HFFc6 (cell line): ENCODE data around the gene NARS2. TPM values are rescaled to one million over a fixed set of nuclear protein-coding genes. Genes with fewer than 3 reads are reported as not detected.
"Not testable (repeated sequence)": the region's sequence is repeated elsewhere in the genome, so short reads cannot be mapped to it uniquely, and the experiment has no call there.

Experiments used
- DNase-seq: peaks from one replicate; pipeline ENCODE4 v3.0.0-alpha.2; 2018
- H3K27ac Mint-ChIP-seq: 2 replicates; pipeline ENCODE4 v1.8.0; 2020; ENCODE audit warnings: mild to moderate bottlenecking, mixed read lengths
- H3K27me3 Mint-ChIP-seq: 2 replicates; pipeline ENCODE4 v1.8.0; 2021; ENCODE audit warnings: mild to moderate bottlenecking, moderate library complexity, mixed read lengths; ENCODE audit not compliant: insufficient read depth
- H3K36me3 Mint-ChIP-seq: 2 replicates; pipeline ENCODE4 v1.8.0; 2021; ENCODE audit warnings: low read depth, mixed read lengths
- H3K4me1 Mint-ChIP-seq: 2 replicates; pipeline ENCODE4 v1.8.0; 2020; ENCODE audit warnings: low read depth, mixed read lengths
- H3K4me3 Mint-ChIP-seq: 2 replicates; pipeline ENCODE4 v1.8.0; 2020; ENCODE audit warnings: mild to moderate bottlenecking, moderate library complexity, mixed read lengths
- H3K9me3 Mint-ChIP-seq: 2 replicates; pipeline ENCODE4 v1.8.0; 2020; ENCODE audit warnings: mild to moderate bottlenecking, mixed read lengths
- total RNA-seq, 6 experiments: library from RNA; stranded (reverse); fragmentation: NEBNext Ultra II Directional; extraction: Animal tissue kit (Norgen Biotek cat#: 25700); gene quantifications; 2 replicates in 1 of 6; 3 replicates in 5 of 6; pipeline ENCODE4 v1.2.3, GENCODE V29; 2021
- TF ChIP-seq, protein P1 (sequence below): fragments of 200-600 bp; sonication (generic); IDR thresholded peaks from 2 replicates; pipeline ENCODE4 v1.5.0; 2021; ENCODE audit warnings: antibody characterized with exemption, mild to moderate bottlenecking

The NARS2 gene
- total RNA-seq, 6 experiments from 2014 or later: 8.7 to 11.6 (median 10.3) TPM

DNA sequence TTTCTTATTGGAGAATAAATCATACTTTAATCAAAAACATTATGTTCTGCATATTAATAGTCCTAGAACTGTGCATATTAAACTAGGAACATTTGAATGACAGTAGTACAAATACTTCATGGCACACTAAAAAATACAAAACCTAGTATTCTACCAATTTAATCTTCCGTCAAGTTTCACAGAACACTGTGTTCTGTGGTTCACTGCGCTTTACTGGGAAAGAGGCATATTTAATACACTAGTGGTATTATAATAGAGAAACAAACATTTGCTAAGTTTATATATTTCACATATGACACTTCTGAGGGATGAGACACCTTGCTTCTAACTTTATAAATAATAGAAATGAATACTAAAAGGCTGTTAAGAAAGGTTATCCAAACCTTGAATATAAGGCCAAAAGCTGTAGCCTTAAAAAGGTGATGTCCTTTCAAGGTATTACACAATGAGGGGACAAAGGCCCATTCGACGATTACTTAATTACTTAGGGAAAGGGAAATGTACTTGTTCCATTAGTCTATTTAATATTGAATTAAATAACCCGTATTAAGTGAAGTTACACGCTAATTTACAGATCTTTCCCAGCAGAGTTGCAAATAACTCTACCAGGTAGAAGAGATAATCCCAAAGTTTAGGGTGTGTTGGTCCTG, 48.0 kb downstream of the NARS2 start:
- no peak for DNase-seq
- Mint-ChIP-seq H3K27me3 (peaks cover 2% of the 10 kb centered on the region; the same call in 1 of the 2 replicates), H3K9me3 (no peaks in the 10 kb centered on the region), H3K4me3 (no peak overlapping the region), H3K4me1 (peaks cover 6% of the 10 kb centered on the region; the same call in 1 of the 2 replicates), H3K36me3 (no peaks in the 10 kb centered on the region), H3K27ac (no peak overlapping the region)
- TF ChIP-seq, protein P1, sequence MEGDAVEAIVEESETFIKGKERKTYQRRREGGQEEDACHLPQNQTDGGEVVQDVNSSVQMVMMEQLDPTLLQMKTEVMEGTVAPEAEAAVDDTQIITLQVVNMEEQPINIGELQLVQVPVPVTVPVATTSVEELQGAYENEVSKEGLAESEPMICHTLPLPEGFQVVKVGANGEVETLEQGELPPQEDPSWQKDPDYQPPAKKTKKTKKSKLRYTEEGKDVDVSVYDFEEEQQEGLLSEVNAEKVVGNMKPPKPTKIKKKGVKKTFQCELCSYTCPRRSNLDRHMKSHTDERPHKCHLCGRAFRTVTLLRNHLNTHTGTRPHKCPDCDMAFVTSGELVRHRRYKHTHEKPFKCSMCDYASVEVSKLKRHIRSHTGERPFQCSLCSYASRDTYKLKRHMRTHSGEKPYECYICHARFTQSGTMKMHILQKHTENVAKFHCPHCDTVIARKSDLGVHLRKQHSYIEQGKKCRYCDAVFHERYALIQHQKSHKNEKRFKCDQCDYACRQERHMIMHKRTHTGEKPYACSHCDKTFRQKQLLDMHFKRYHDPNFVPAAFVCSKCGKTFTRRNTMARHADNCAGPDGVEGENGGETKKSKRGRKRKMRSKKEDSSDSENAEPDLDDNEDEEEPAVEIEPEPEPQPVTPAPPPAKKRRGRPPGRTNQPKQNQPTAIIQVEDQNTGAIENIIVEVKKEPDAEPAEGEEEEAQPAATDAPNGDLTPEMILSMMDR: no peak

DNA sequence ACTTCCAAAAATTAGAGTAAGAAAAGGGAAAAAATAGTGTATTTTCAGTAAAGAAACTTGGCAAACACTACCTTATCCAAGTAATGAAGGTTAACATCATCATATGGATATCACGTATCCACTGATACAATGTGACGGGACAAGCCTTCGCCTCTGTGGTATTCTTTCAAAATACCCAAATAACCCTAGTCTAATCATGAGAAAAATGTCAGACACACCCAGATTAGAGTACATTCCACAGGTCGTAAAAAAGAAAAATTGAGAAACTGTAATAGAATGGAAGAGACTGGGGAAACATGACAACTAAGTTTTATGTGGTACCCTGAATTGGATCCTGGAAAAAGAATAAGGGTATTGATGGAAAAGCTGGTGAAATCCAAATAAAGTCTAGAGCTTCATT, 48.9 kb downstream of the NARS2 start:
- TF ChIP-seq, protein P1: no peak
- no peak overlapping the region for H3K27ac Mint-ChIP-seq
- H3K4me3 Mint-ChIP-seq: no peak overlapping the region
- H3K9me3 Mint-ChIP-seq: no peaks in the 10 kb centered on the region
- no peaks in the 10 kb centered on the region for H3K36me3 Mint-ChIP-seq
- peaks cover 2% of the 10 kb centered on the region; the same call in 1 of the 2 replicates for H3K27me3 Mint-ChIP-seq
- peaks cover 6% of the 10 kb centered on the region; the same call in 1 of the 2 replicates for H3K4me1 Mint-ChIP-seq
- no peak for DNase-seq

DNA sequence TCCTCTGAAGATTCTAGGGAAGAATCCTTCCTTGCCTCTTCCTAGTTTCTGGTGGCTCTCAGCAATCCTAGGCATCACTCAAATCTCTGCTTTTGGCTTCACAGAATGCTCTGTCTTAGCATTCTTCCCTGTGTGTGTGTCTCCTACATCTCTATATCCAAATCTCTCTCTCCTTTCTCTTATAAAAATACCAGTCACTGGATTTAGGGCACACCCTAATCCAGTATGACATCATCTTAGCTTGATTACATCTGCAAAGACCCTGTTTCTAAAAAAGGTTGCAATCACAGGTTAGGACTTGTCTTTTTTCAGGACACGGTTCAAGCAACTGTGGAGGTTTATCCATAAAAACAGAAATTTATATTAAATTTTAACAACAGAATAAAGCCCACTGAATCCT, 54.4 kb downstream of the NARS2 start:
- no peaks in the 10 kb centered on the region for H3K27me3 Mint-ChIP-seq
- TF ChIP-seq, protein P1: no peak
- no peaks in the 10 kb centered on the region for H3K4me1 Mint-ChIP-seq
- H3K36me3 Mint-ChIP-seq: no peaks in the 10 kb centered on the region
- H3K27ac Mint-ChIP-seq: no peak overlapping the region
- H3K9me3 Mint-ChIP-seq: no peaks in the 10 kb centered on the region
- H3K4me3 Mint-ChIP-seq: no peak overlapping the region
- DNase-seq: no peak

DNA sequence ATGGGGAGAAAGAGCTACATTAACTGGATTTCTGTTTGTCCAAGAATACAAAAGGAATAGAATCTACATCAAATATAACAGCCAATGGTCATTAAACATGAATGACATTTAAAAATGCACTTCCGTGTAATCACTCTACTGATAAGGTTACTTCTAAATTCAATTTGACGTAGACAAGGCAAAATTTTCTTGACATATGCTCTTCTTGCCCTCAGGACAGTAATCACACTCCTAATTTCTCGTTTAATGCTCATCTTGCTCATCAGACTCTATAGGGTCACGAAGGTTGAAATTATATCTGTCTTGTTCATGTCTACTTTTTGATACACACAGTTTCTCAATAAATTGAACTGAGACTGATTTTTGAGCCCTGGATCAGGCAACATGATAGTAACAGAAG, 58.4 kb downstream of the NARS2 start:
- TF ChIP-seq, protein P1: no peak
- H3K27me3 Mint-ChIP-seq: no peaks in the 10 kb centered on the region
- no peak for DNase-seq
- H3K27ac Mint-ChIP-seq: no peak overlapping the region
- no peaks in the 10 kb centered on the region for H3K4me1 Mint-ChIP-seq
- no peak overlapping the region for H3K4me3 Mint-ChIP-seq
- H3K9me3 Mint-ChIP-seq: no peaks in the 10 kb centered on the region
- H3K36me3 Mint-ChIP-seq: no peaks in the 10 kb centered on the region; the same call in 1 of the 2 replicates

DNA sequence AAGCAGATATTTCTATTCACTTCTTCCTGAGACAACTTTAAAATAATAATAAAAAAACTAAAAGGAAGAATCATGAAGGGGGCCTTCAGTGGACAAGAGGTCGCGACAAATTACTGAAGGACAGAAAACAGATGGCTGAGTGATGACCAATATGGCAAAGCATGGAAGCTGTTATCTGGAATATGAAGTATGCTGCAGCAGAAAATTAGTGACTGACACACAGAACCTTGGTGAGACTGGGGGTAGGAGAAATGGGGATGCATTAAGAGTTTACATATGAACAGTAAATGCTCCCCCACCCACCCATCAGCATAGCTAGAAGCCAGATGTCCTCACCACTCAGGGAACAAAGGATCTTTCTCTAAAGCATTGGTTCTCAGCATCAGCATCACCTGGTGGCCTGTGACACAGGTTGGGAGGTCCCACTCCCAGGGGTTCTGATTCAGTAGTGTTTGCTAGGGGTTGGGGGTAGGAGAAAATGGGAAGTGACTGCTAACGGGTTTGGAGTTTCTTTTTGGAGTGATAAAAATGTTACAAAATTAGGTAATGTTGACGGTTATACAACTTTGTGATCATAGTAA, 59.7 kb downstream of the NARS2 start:
- peaks cover 4% of the 10 kb centered on the region; the same call in 1 of the 2 replicates for H3K9me3 Mint-ChIP-seq
- no peak overlapping the region for H3K4me3 Mint-ChIP-seq
- TF ChIP-seq, protein P1: no peak
- DNase-seq: no peak
- no peak overlapping the region for H3K27ac Mint-ChIP-seq
- no peaks in the 10 kb centered on the region for H3K27me3 Mint-ChIP-seq
- H3K36me3 Mint-ChIP-seq: peaks cover 11% of the 10 kb centered on the region
- no peaks in the 10 kb centered on the region for H3K4me1 Mint-ChIP-seq

DNA sequence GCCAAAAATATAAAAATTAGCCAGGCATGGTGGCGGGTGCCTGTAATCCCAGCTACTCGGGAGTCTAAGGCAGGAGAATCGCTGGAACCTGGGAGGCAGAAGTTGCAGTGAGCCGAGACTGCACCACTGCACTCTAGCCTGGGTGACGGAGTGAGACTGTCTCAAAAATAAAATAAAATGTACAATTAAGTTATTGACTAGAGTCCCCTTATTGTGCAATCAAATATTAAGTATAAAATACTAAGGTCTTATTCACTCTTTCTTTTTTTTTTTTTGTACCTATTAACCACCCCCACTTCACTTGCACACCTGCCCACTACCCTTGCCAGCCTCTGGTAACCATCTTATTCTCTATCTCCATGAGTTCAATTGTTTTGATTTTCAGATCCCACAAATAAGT, 61.6 kb downstream of the NARS2 start:
- not testable (repeated sequence) for DNase-seq, H3K27me3 Mint-ChIP-seq, H3K9me3 Mint-ChIP-seq, H3K4me3 Mint-ChIP-seq, H3K4me1 Mint-ChIP-seq, H3K27ac Mint-ChIP-seq
- H3K36me3 Mint-ChIP-seq: peaks cover 18% of the 10 kb centered on the region
